Panc1 (cell line): ENCODE results near the gene CD80. TPM values are rescaled to one million over a fixed set of nuclear protein-coding genes. Genes with fewer than 3 reads are reported as not detected.

Experiments
- ATAC-seq: fragments of 200-7000 bp; cut with Tn5 transposase; 2 replicates; pipeline ENCODE4 v1.9.1; 2020; ENCODE audit warnings: mild to moderate bottlenecking, moderate library complexity
- BruUV-seq: library from RNA; stranded (reverse); fragments of 400-500 nt; replicated peaks from 2 replicates; lab custom pipeline; 2021; lab: Mats Ljungman, UMichigan
- CTCF ChIA-PET: fragments of 300-600 bp; sonication (Branson Sonifier 250); formaldehyde crosslinking; loops from one replicate; lab custom pipeline; 2022; ENCODE audit warnings: antibody characterized with exemption; lab: Charles Lee
- POLR2A ChIA-PET: fragments of 300-600 bp; sonication (Branson Sonifier 250); formaldehyde crosslinking; loops from one replicate; lab custom pipeline; 2022; ENCODE audit warnings: antibody characterized with exemption; lab: Charles Lee
- DNase-seq: peaks from one replicate; pipeline ENCODE4 v3.0.0-alpha.2; 2010; ENCODE audit warnings: low read depth, low spot score
- H3K27ac ChIP-seq: 2 replicates; pipeline ENCODE4 v1.5.1; 2011; ENCODE audit warnings: mild to moderate bottlenecking, low read length, inconsistent platforms
- H3K27me3 ChIP-seq: fragments of 200-500 bp; sonication (Bioruptor generic); 2 replicates; pipeline ENCODE4 v1.6.0; 2014; ENCODE audit warnings: low read length, inconsistent platforms; ENCODE audit not compliant: control insufficient read depth, insufficient read depth
- H3K36me3 ChIP-seq: fragments of 200-500 bp; sonication (Bioruptor generic); 2 replicates; pipeline ENCODE4 v1.5.1; 2014; ENCODE audit warnings: inconsistent platforms, mild to moderate bottlenecking, low read length, moderate library complexity; ENCODE audit not compliant: control insufficient read depth, insufficient read depth
- H3K4me1 ChIP-seq: 2 replicates; pipeline ENCODE4 v1.5.1; 2011; ENCODE audit warnings: inconsistent platforms, mild to moderate bottlenecking, low read length, moderate library complexity; ENCODE audit not compliant: control insufficient read depth, insufficient read depth
- H3K4me3 ChIP-seq, 2 experiments: 2 replicates each; pipeline ENCODE4 v1.5.1; 2011 to 2012; ENCODE audit warnings: low read depth in 2 of 2, low read length in 2 of 2, mild to moderate bottlenecking in 2 of 2, inconsistent platforms in 1 of 2, moderate library complexity in 1 of 2
- H3K9me3 ChIP-seq: fragments of 200-500 bp; sonication (Bioruptor generic); 2 replicates; pipeline ENCODE4 v1.5.1; 2014; ENCODE audit warnings: low read depth, mild to moderate bottlenecking, inconsistent platforms, low read length, moderate library complexity; ENCODE audit not compliant: control insufficient read depth, insufficient read depth
- POLR2AphosphoS5 ChIP-seq: IDR thresholded peaks from 2 replicates; pipeline ENCODE4 v1.6.1; 2012; ENCODE audit warnings: mild to moderate bottlenecking, low read depth, low read length, moderate library complexity
- SIN3A ChIP-seq: IDR thresholded peaks from 2 replicates; pipeline ENCODE4 v1.6.1; 2012; ENCODE audit warnings: low read depth, mild to moderate bottlenecking, low read length, moderate library complexity, borderline replicate concordance; ENCODE audit not compliant: insufficient read depth
- TCF7L2 ChIP-seq: IDR thresholded peaks from 2 replicates; pipeline ENCODE4 v1.6.1; 2011; ENCODE audit warnings: mild to moderate bottlenecking, low read depth, low read length, inconsistent platforms
- in situ Hi-C: cut with HindIII; loops from 2 replicates; pipeline ENCODE4 v1.10.0; 2016; ENCODE audit warnings: low sequenced_read_pairs, low pct_unique_long_range_greater_than_20kb
- intact Hi-C: fragments of 100-400 bp; cut with micrococcal nuclease; formaldehyde crosslinking; loops from one replicate; pipeline ENCODE4 v1.10.0; 2022; ENCODE audit not compliant: unreplicated experiment
- total RNA-seq: library from RNA; stranded (reverse); gene quantifications from one replicate; pipeline ENCODE4 v1.2.1, GENCODE V29; 2021; ENCODE audit not compliant: unreplicated experiment
- TF ChIP-seq, protein P1 (sequence below), 2 experiments: IDR thresholded peaks; 2 replicates each; pipeline ENCODE4 v1.6.1; 2011 to 2012; ENCODE audit warnings: low read depth in 2 of 2, control low read depth in 1 of 2, low read length in 1 of 2, mild to moderate bottlenecking in 1 of 2, moderate library complexity in 1 of 2; ENCODE audit not compliant: insufficient read depth in 1 of 2
- TF ChIP-seq, protein P2 (sequence below): fragments of 450-650 bp; IDR thresholded peaks from 2 replicates; pipeline ENCODE4 v1.5.1; 2017; ENCODE audit warnings: mild to moderate bottlenecking

CD80 gene
- total RNA-seq, 1 experiment from 2014 or later = 0.15 TPM

DNA sequence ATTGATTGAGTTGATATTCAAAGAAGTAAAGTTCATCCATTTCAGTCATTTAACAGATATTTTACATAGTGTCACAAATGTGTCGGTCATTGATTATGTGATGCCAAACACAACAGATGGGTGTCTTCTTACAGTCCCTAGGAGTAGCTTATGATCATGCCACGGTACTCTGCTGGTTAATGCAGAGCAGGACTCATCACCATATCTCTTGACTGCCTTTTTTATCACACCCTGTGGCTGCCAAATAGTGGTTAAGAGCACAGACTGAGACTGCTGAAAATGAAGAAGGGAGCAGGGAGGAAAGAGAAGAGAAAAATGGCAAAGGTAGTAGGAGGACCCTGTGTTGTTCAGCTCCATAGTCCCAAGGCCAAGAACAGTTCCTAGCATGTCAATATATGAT lies 73.9 kb downstream of the CD80 start:
- no peak for ATAC-seq

DNA sequence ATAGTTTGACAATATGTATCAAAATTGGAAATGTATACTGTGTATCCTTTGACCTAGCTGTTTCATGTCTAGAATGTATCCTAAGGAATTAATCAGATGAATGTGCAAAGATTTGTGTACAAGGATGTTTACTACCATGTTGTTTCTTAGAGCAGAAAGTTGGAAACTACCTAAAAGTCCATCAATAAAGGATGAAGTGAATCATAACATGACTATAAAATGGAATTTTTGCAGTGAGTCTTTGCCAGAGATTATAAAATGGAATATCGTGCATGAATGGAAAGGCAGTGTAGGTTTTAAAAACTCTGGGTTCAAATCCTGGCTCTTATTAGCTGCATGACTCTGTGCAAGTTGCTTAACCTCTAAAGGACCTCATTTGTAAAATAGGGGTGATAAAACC lies 76.3 kb downstream of the CD80 start:
- H3K36me3 ChIP-seq = peaks cover 3% of the 10 kb centered on the region
- BruUV-seq = no TSS peak
- H3K9me3 ChIP-seq = no peaks in the 10 kb centered on the region
- POLR2A ChIA-PET = no interaction called here
- H3K4me3 ChIP-seq = no peak overlapping the region
- TF ChIP-seq POLR2AphosphoS5 (no peak), TCF7L2 (no peak), SIN3A (no peak)
- TF ChIP-seq, protein P1, sequence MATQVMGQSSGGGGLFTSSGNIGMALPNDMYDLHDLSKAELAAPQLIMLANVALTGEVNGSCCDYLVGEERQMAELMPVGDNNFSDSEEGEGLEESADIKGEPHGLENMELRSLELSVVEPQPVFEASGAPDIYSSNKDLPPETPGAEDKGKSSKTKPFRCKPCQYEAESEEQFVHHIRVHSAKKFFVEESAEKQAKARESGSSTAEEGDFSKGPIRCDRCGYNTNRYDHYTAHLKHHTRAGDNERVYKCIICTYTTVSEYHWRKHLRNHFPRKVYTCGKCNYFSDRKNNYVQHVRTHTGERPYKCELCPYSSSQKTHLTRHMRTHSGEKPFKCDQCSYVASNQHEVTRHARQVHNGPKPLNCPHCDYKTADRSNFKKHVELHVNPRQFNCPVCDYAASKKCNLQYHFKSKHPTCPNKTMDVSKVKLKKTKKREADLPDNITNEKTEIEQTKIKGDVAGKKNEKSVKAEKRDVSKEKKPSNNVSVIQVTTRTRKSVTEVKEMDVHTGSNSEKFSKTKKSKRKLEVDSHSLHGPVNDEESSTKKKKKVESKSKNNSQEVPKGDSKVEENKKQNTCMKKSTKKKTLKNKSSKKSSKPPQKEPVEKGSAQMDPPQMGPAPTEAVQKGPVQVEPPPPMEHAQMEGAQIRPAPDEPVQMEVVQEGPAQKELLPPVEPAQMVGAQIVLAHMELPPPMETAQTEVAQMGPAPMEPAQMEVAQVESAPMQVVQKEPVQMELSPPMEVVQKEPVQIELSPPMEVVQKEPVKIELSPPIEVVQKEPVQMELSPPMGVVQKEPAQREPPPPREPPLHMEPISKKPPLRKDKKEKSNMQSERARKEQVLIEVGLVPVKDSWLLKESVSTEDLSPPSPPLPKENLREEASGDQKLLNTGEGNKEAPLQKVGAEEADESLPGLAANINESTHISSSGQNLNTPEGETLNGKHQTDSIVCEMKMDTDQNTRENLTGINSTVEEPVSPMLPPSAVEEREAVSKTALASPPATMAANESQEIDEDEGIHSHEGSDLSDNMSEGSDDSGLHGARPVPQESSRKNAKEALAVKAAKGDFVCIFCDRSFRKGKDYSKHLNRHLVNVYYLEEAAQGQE (IDR thresholded peaks at IDR 0.05; ENCODE audit: insufficient read depth in 1 of 2, low read depth in 2 of 2, low read length in 1 of 2) = no peak
- TF ChIP-seq, protein P2, sequence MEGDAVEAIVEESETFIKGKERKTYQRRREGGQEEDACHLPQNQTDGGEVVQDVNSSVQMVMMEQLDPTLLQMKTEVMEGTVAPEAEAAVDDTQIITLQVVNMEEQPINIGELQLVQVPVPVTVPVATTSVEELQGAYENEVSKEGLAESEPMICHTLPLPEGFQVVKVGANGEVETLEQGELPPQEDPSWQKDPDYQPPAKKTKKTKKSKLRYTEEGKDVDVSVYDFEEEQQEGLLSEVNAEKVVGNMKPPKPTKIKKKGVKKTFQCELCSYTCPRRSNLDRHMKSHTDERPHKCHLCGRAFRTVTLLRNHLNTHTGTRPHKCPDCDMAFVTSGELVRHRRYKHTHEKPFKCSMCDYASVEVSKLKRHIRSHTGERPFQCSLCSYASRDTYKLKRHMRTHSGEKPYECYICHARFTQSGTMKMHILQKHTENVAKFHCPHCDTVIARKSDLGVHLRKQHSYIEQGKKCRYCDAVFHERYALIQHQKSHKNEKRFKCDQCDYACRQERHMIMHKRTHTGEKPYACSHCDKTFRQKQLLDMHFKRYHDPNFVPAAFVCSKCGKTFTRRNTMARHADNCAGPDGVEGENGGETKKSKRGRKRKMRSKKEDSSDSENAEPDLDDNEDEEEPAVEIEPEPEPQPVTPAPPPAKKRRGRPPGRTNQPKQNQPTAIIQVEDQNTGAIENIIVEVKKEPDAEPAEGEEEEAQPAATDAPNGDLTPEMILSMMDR = no peak
- no peaks in the 10 kb centered on the region for H3K27me3 ChIP-seq
- in situ Hi-C loops = no loop called here
- ATAC-seq = no peak
- intact Hi-C loops = no loop called here
- no peak for DNase-seq
- H3K4me1 ChIP-seq = no peaks in the 10 kb centered on the region
- no peak overlapping the region for H3K27ac ChIP-seq
- CTCF ChIA-PET = no interaction called here

More for the DNA sequence above, 73.9 kb downstream of the CD80 start:
- H3K9me3 ChIP-seq = no peaks in the 10 kb centered on the region
- in situ Hi-C loops (no loop called here), intact Hi-C loops (no loop called here)
- TF ChIP-seq, protein P1 (IDR thresholded peaks at IDR 0.05; ENCODE audit: insufficient read depth in 1 of 2, low read depth in 2 of 2, low read length in 1 of 2) = no peak
- TF ChIP-seq, protein P2 = no peak
- TF ChIP-seq SIN3A (no peak), POLR2AphosphoS5 (no peak), TCF7L2 (no peak)
- H3K4me1 ChIP-seq = no peaks in the 10 kb centered on the region
- H3K27ac ChIP-seq = no peak overlapping the region
- H3K27me3 ChIP-seq = no peaks in the 10 kb centered on the region
- ChIA-PET POLR2A (no interaction called here), CTCF (no interaction called here)
- BruUV-seq = no TSS peak
- no peak for DNase-seq
- H3K36me3 ChIP-seq = peaks cover 3% of the 10 kb centered on the region; the same call in 1 of the 2 replicates
- no peak overlapping the region for H3K4me3 ChIP-seq
